Loucy (cell line): ENCODE data around the gene APOL2.
"Not testable (repeated sequence)": the region's sequence is repeated elsewhere in the genome, so short reads cannot be mapped to it uniquely, and the experiment has no call there.

ENCODE experiments used
- CTCF ChIP-seq: fragments of 200-600 bp; sonication (generic); conservative IDR thresholded peaks from 2 replicates; pipeline ENCODE4 v1.5.1; 2014; ENCODE audit warnings: mild to moderate bottlenecking, antibody characterized with exemption, low read length
- EZH2phosphoT487 ChIP-seq: fragments of 200-600 bp; IDR thresholded peaks from 2 replicates; pipeline ENCODE4 v1.6.1; 2018; ENCODE audit warnings: antibody characterized with exemption, mild to moderate bottlenecking, moderate library complexity, borderline replicate concordance

- not testable (repeated sequence) for TF ChIP-seq CTCF, EZH2phosphoT487
These were observed 32.6 kb upstream of the APOL2 start for GRCh38 chr22:36271951-36272350.
